Sigmoid colon (tissue), 7 donors: ENCODE measurements around the gene LYPD8. TPM values are rescaled to one million over a fixed set of nuclear protein-coding genes. Genes with fewer than 3 reads are reported as not detected.
"Not testable (repeated sequence)": the region's sequence is repeated elsewhere in the genome, so short reads cannot be mapped to it uniquely, and the experiment has no call there.

ENCODE experiments used
- DNase-seq: peaks from one replicate; pipeline ENCODE4 v3.0.0-alpha.2; 2019
- H3K27ac ChIP-seq, 4 donors: fragments of 200-600 bp; sonication (generic); one replicate each; pipeline ENCODE4 v1.5.1; 2016 to 2019; ENCODE audit warnings: mild to moderate bottlenecking in 1 of 4
- H3K27me3 ChIP-seq, 3 donors: fragments of 200-600 bp; sonication (generic); one replicate each; pipeline ENCODE4 v1.5.1; 2019; ENCODE audit warnings: mild to moderate bottlenecking in 1 of 3
- H3K36me3 ChIP-seq, 4 donors: fragments of 200-600 bp; sonication (generic); one replicate each; pipeline ENCODE4 v1.5.1; 2016 to 2019
- H3K4me1 ChIP-seq, 4 donors: fragments of 200-600 bp; sonication (generic); one replicate each; pipeline ENCODE4 v1.5.1; 2017 to 2019
- H3K4me3 ChIP-seq, 4 donors: fragments of 200-600 bp; sonication (generic); one replicate each; pipeline ENCODE4 v1.5.1; 2017 to 2019; ENCODE audit warnings: mild to moderate bottlenecking in 2 of 4, moderate library complexity in 1 of 4
- H3K9me3 ChIP-seq, 4 donors: fragments of 200-600 bp in 3 of 4; sonication (generic) in 3 of 4; one replicate each; pipeline versions ENCODE4 v1.5.1 to v1.6.1; 2013 to 2019
- CTCF ChIP-seq, 4 experiments: fragments of 450-650 bp in 3 of 4; fragments of 200-600 bp in 1 of 4; IDR thresholded peaks; one replicate each; pipeline ENCODE4 v1.5.1; 2016 to 2019; ENCODE audit warnings: antibody characterized with exemption in 4 of 4, mild to moderate bottlenecking in 3 of 4, moderate library complexity in 2 of 4
- EP300 ChIP-seq, 4 donors: sonication (generic); formaldehyde crosslinking; IDR thresholded peaks; one replicate each; pipeline ENCODE4 v1.6.1; 2017; ENCODE audit warnings: antibody characterized with exemption in 4 of 4
- POLR2A ChIP-seq, 2 donors: fragments of 450-650 bp; IDR thresholded peaks; one replicate each; pipeline ENCODE4 v1.6.1; 2016; ENCODE audit warnings: antibody characterized with exemption in 2 of 2, mild to moderate bottlenecking in 2 of 2, moderate library complexity in 2 of 2
- POLR2AphosphoS5 ChIP-seq, 4 donors: sonication (generic); formaldehyde crosslinking; IDR thresholded peaks; one replicate each; pipeline ENCODE4 v1.6.1; 2017; ENCODE audit warnings: antibody characterized with exemption in 4 of 4
- WGBS, 2 donors: extraction: QIAGEN DNeasy Blood & Tissue Kit; methylation state at CpG; one replicate each; pipeline ENCODE4 v1.1.7; 2013; 5-methylcytosine and 5-hydroxymethylcytosine counted together
- intact Hi-C: fragments of 100-400 bp; cut with DNase I; formaldehyde crosslinking; loops from one replicate; pipeline ENCODE4 v1.15.1; 2023
- polyA plus RNA-seq, 3 donors: library from polyadenylated mRNA; stranded (reverse); fragments of 200-250 nt; gene quantifications; one replicate each; pipeline ENCODE4 v1.2.3, GENCODE V29; 2013
- total RNA-seq, 4 donors: library from RNA; depleted of rRNA; stranded (reverse); fragments of >200 nt; gene quantifications; one replicate each; pipeline ENCODE4 v1.1.0, GENCODE V29; 2016
- donor health status: healthy with polysubstance abuse.
- donor health status: Bipolar disorder and iron deficiency.
- donor health status: healthy.

Gene LYPD8
- total and polyA plus RNA-seq, 7 donors, result 0.36 to 237 (median 111) TPM; not detected in 2

DNA sequence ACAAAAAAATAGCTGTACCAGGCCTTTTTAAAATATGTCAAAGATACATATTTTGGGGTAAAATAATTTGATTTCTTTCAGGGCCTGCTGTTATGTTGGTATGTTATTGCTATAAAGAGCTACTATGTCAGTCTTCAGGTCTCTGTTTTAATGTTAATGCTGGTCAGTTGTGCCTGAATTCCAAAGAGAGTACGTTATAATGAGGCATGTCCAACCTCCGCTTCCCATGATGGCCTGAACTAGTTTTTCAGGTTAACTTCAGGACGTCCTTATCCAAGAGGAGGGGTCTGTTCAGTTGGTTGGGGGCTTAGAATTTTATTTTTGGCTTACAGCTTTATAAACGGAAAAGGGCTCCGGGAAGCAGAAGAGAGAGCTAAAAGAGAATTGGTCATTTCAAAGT lies 34.9 kb upstream of the LYPD8 start:
- peaks cover 0 to 2% (median under 1%) of the 10 kb centered on the region in 4 donors for H3K9me3 ChIP-seq
- TF ChIP-seq EP300 (IDR thresholded peaks at IDR 0.05) (no peak), POLR2AphosphoS5 (IDR thresholded peaks at IDR 0.05) (no peak), POLR2A (IDR thresholded peaks at IDR 0.05) (no peak), CTCF (IDR thresholded peaks at IDR 0.05) (no peak)
- H3K27me3 ChIP-seq, result no peaks in the 10 kb centered on the region
- H3K36me3 ChIP-seq, result no peaks in the 10 kb centered on the region
- WGBS, 2 donors, result 86 to 93% methylated on average over 5 of the region's 5 CpGs
- no peak overlapping the region for H3K27ac ChIP-seq
- H3K4me3 ChIP-seq, result no peak overlapping the region
- intact Hi-C loops, result no loop called here
- H3K4me1 ChIP-seq, result no peaks in the 10 kb centered on the region
- DNase-seq, result no peak

- H3K4me1 ChIP-seq, DNase-seq, H3K27me3 ChIP-seq, intact Hi-C loops, H3K27ac ChIP-seq, H3K4me3 ChIP-seq, H3K36me3 ChIP-seq, H3K9me3 ChIP-seq: not testable (repeated sequence)
- 45 to 86% methylated on average over 2 of the region's 2 CpGs for WGBS, 2 donors
Observed at GRCh38 chr1:248789337-248789736, 33.8 kb upstream of the LYPD8 start.

GRCh38 chr1:248788327-248788726 lies 32.8 kb upstream of the LYPD8 start:
- Histone ChIP-seq H3K27me3 (no peaks in the 10 kb centered on the region), H3K36me3 (no peaks in the 10 kb centered on the region), H3K9me3 (no peaks in the 10 kb centered on the region), H3K27ac (no peak overlapping the region), H3K4me3 (no peak overlapping the region), H3K4me1 (no peaks in the 10 kb centered on the region)
- no peak for DNase-seq
- 66 to 90% methylated on average over 3 of the region's 3 CpGs for WGBS, 2 donors
- no peak for TF ChIP-seq POLR2A (IDR thresholded peaks at IDR 0.05)
- no peak for TF ChIP-seq POLR2AphosphoS5 (IDR thresholded peaks at IDR 0.05)
- no peak for TF ChIP-seq EP300 (IDR thresholded peaks at IDR 0.05)
- TF ChIP-seq CTCF (IDR thresholded peaks at IDR 0.05), result no peak
- intact Hi-C loops, result no loop called here

GRCh38 chr1:248787430-248787829 lies 31.9 kb upstream of the LYPD8 start:
- H3K27me3 ChIP-seq, result no peaks in the 10 kb centered on the region
- TF ChIP-seq POLR2A (IDR thresholded peaks at IDR 0.05) (no peak), POLR2AphosphoS5 (IDR thresholded peaks at IDR 0.05) (no peak), CTCF (IDR thresholded peaks at IDR 0.05) (no peak), EP300 (IDR thresholded peaks at IDR 0.05) (no peak)
- no peaks in the 10 kb centered on the region for H3K36me3 ChIP-seq
- no peaks in the 10 kb centered on the region for H3K4me1 ChIP-seq
- no peak for DNase-seq
- H3K9me3 ChIP-seq, result no peaks in the 10 kb centered on the region
- no peak overlapping the region for H3K4me3 ChIP-seq
- H3K27ac ChIP-seq, result no peak overlapping the region
- 89 to 95% methylated on average over 4 of the region's 4 CpGs for WGBS, 2 donors
- intact Hi-C loops, result no loop called here

DNA sequence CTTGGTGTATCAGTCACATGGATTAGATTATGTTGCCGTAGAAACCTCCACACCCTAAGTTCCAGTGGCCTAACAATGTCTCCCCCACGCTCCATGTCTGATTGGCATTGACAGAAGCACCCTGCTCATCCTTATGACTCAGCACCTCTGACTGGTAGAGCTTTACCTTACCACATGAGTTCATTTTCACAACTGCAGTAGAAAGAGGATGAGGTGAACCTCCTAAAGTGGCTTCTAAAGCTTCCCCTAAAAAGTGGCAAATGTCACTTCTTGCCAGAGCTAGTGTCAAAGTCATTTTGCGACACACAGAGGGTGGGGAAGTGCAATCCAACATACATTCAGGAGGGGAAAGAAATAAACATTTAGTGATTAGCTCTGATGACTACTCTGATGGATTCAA lies 30.6 kb upstream of the LYPD8 start:
- intact Hi-C loops, result no loop called here
- no peak for TF ChIP-seq POLR2A (IDR thresholded peaks at IDR 0.05)
- TF ChIP-seq CTCF (IDR thresholded peaks at IDR 0.05), result no peak
- TF ChIP-seq POLR2AphosphoS5 (IDR thresholded peaks at IDR 0.05), result no peak
- no peak for TF ChIP-seq EP300 (IDR thresholded peaks at IDR 0.05)
- 75 to 79% methylated on average over 3 of the region's 3 CpGs for WGBS, 2 donors

More for the DNA sequence above, 30.6 kb upstream of the LYPD8 start:
- no peaks in the 10 kb centered on the region for H3K36me3 ChIP-seq
- H3K4me3 ChIP-seq, result no peak overlapping the region
- no peaks in the 10 kb centered on the region for H3K27me3 ChIP-seq
- DNase-seq, result no peak
- no peaks in the 10 kb centered on the region for H3K9me3 ChIP-seq
- no peak overlapping the region for H3K27ac ChIP-seq
- no peaks in the 10 kb centered on the region for H3K4me1 ChIP-seq
